Measurements from ENCODE around the gene CRTC1. TPM values are rescaled to one million over a fixed set of nuclear protein-coding genes. Genes with fewer than 3 reads are reported as not detected.
A peak's percentile ranks its signal among the peaks of the same experiment; 100 is the strongest.

CRTC1 gene
- total RNA-seq, 4 donors from 2014 or later, result 1.8 to 3.6 (median 2.1) TPM

GRCh38 chr19:18769989-18770528 is 86.6 kb downstream of the CRTC1 start:
- TF ChIP-seq, protein P1, sequence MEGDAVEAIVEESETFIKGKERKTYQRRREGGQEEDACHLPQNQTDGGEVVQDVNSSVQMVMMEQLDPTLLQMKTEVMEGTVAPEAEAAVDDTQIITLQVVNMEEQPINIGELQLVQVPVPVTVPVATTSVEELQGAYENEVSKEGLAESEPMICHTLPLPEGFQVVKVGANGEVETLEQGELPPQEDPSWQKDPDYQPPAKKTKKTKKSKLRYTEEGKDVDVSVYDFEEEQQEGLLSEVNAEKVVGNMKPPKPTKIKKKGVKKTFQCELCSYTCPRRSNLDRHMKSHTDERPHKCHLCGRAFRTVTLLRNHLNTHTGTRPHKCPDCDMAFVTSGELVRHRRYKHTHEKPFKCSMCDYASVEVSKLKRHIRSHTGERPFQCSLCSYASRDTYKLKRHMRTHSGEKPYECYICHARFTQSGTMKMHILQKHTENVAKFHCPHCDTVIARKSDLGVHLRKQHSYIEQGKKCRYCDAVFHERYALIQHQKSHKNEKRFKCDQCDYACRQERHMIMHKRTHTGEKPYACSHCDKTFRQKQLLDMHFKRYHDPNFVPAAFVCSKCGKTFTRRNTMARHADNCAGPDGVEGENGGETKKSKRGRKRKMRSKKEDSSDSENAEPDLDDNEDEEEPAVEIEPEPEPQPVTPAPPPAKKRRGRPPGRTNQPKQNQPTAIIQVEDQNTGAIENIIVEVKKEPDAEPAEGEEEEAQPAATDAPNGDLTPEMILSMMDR (IDR thresholded peaks at IDR 0.05), result peak in 1 of 6 experiments; percentile 4
- TF ChIP-seq POLR2A (IDR thresholded peaks at IDR 0.05), result no peak
- no peak for DNase-seq
- intact Hi-C loops (cut with DNase I), result no loop called here

GRCh38 chr19:18770663-18771327 is 87.3 kb downstream of the CRTC1 start:
- Histone ChIP-seq H3K27ac (no peak overlapping the region), H3K27me3 (peaks cover 0 to 28% (median 0%) of the 10 kb centered on the region in 4 donors), H3K36me3 (no peaks in the 10 kb centered on the region), H3K4me3 (no peak overlapping the region), H3K9me3 (no peaks in the 10 kb centered on the region), H3K4me1 (peaks cover 0 to 12% (median 0%) of the 10 kb centered on the region in 3 donors)
- intact Hi-C loops (cut with DNase I), result no loop called here
- TF ChIP-seq, protein P1 (IDR thresholded peaks at IDR 0.05), result no peak
- TF ChIP-seq POLR2A (IDR thresholded peaks at IDR 0.05), result no peak
- DNase-seq, result no peak
- 60 to 76% methylated on average over 6 to 11 of the region's 13 CpGs for WGBS, 2 donors

More at GRCh38 chr19:18769989-18770528, 86.6 kb downstream of the CRTC1 start:
- Histone ChIP-seq H3K4me3 (no peak overlapping the region), H3K27me3 (peaks cover 0 to 28% (median 0%) of the 10 kb centered on the region in 4 donors), H3K9me3 (no peaks in the 10 kb centered on the region), H3K27ac (no peak overlapping the region), H3K4me1 (peaks cover under 1 to 15% (median 2%) of the 10 kb centered on the region in 3 donors), H3K36me3 (no peaks in the 10 kb centered on the region)
- 100% methylated on average over 2 to 3 of the region's 15 CpGs for WGBS, 2 donors

DNA sequence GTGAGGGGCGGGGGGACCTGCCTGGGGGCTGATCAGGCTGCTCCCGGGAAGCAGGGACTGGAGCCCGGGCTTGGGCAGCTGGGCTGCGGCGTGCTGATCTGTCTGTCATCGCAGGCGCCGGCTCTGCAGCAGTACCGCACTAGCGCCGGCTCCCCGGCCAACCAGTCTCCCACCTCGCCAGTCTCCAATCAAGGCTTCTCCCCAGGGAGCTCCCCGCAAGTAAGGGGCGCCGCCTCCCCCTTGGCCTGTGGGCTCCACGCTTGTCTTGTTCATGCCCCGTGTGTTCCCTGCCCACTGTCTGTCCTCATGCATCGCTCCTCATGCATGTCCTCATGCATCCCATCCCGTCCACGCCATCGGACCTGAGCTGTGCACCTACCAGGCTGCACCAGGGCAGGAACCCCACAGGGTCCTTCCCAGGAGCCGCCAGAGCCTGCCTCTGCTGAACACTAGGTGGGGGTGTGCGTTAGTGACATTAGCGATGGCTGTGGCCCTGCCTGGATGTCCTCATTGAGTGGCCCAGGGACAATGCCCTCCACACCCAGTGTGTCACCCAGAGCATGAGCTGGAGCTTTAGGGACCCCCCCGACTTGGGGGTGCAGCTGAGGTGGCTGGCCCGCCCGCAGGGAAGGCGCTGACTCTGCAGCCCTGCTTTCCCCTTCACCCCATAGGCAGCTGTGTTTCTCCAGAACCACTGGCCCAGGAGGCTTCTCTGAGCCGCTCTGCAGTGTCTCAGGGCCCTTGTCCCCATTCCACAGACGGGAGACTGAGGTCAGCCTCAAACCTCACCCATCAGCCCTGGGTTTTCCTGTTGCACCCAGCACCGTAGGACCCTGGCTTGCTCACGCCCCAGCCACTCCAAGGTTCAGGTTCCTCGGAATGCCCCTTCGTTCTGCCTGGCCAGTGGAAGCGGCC is 88.1 kb downstream of the CRTC1 start:
- TF ChIP-seq, protein P1 (IDR thresholded peaks at IDR 0.05), result peak in 1 of 6 experiments; percentile 21
- no peak for TF ChIP-seq POLR2A (IDR thresholded peaks at IDR 0.05)
- H3K4me3 ChIP-seq, result no peak overlapping the region
- no peaks in the 10 kb centered on the region for H3K36me3 ChIP-seq
- no peaks in the 10 kb centered on the region for H3K9me3 ChIP-seq
- intact Hi-C loops (cut with DNase I), result no loop called here
- no peak overlapping the region for H3K27ac ChIP-seq
- H3K4me1 ChIP-seq, result peaks cover 0 to 12% (median 0%) of the 10 kb centered on the region in 3 donors
- H3K27me3 ChIP-seq, result peaks cover 0 to 28% (median 0%) of the 10 kb centered on the region in 4 donors
- 86 to 92% methylated on average over 20 to 33 of the region's 36 CpGs for whole genome bisulfite sequencing, 2 donors
- DNase-seq, result no peak

DNA sequence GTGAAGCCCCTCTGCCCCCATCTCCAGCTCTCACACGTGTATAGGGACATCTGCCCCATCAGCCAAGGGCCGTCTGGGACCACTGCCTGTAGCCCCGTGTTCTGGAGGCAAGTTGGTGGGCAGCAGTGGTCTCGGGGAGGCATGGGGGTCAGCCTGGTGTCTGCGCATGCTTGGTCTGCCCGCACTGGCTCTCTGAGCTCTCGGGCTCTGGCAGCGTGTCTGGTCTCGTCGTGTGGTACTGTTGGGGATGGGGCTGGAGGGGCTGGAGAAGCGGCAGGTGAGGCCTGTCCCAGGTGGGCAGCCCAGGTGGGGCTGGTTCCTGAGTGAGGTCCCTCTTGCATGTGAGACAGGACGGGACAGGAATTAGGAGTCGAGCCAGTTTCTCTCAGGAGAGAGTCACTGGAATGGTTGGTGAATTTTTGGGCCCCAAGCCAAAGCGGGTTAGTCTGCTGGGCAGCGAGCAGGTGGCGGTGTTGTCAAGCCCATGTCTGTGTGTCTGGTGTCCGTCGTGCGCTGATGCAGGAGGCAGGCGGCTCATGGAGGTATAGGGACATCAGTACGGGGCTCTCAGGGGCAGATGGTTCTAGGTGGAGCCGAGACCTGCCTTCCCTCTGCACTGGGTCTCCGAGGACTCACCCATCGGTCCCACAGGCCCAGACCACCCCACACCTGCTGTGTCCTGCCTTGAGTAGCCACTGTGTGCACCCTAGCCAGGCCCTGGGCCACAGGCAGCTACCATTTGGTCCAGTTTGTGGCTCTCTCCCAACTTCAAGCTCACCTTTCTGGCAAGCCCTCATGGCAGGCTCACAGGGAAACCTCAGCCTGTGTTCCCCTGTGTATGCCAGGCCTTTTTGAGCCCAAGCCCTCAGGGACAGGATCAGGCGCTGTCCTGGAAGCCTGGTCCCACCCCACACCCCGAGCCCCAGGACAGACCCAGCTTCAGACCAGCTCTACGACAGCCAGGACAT is 89.4 kb downstream of the CRTC1 start:
- intact Hi-C loops (cut with DNase I), result no loop called here
- no peak overlapping the region for H3K4me3 ChIP-seq
- H3K27me3 ChIP-seq, result peaks cover 0 to 33% (median 0%) of the 10 kb centered on the region in 4 donors
- H3K4me1 ChIP-seq, result peaks cover 0 to 12% (median 0%) of the 10 kb centered on the region in 3 donors
- DNase-seq, result no peak
- H3K9me3 ChIP-seq, result no peaks in the 10 kb centered on the region
- WGBS, 2 donors, result 62 to 79% methylated on average over 3 to 15 of the region's 27 CpGs
- TF ChIP-seq POLR2A (IDR thresholded peaks at IDR 0.05), result no peak
- TF ChIP-seq, protein P1 (IDR thresholded peaks at IDR 0.05), result peak in 1 of 6 experiments; percentile 31
- no peak overlapping the region for H3K27ac ChIP-seq
- H3K36me3 ChIP-seq, result no peaks in the 10 kb centered on the region
